NB4 (cell line): ENCODE data around the gene CRLF2.

Experiments
- DNase-seq: peaks from one replicate; pipeline ENCODE4 v3.0.0; 2010; ENCODE audit warnings: low read depth
- H3K4me3 ChIP-seq: one replicate; pipeline ENCODE4 v1.5.1; 2011; ENCODE audit warnings: mild to moderate bottlenecking, low read depth, low read length, moderate library complexity
- MYC ChIP-seq: IDR thresholded peaks from 2 replicates; pipeline ENCODE4 v1.6.1; 2011; ENCODE audit warnings: low read depth, low read length
- POLR2A ChIP-seq: IDR thresholded peaks from 2 replicates; pipeline ENCODE4 v1.6.1; 2011; ENCODE audit warnings: mild to moderate bottlenecking; ENCODE audit not compliant: insufficient read length; ENCODE audit errors: extremely low read depth
- TF ChIP-seq, protein P1 (sequence below): IDR thresholded peaks from 2 replicates; pipeline ENCODE4 v1.6.1; 2011; ENCODE audit warnings: low read depth, low read length
- TF ChIP-seq, protein P2 (sequence below): IDR thresholded peaks from one replicate; pipeline ENCODE4 v1.5.1; 2012; ENCODE audit warnings: low read depth, low read length

Gene CRLF2

DNA sequence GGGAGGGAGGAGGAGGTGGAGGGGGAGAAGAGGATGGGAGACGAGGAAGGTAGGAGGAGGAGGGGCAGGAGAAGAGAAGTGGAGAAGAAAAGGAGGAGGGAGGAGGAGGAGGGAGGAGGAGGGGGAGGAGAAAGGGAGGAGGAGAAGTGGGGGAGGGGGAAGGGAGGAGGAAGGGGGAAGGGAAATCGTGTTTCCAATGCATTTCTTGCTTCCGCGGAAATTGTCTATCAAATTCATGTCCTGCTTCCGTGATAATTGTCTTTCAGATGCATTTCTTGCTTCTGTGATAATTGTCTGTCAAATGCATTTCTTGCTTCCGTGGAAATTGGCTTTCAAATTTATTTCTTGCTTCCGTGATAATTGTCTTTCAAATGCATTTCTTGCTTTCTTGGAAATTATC, 43.3 kb downstream of the CRLF2 start:
- no peak overlapping the region for H3K4me3 ChIP-seq
- no peak for DNase-seq
- no peak for TF ChIP-seq POLR2A
- TF ChIP-seq MYC = no peak
- TF ChIP-seq, protein P1, sequence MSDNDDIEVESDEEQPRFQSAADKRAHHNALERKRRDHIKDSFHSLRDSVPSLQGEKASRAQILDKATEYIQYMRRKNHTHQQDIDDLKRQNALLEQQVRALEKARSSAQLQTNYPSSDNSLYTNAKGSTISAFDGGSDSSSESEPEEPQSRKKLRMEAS = no peak
- TF ChIP-seq, protein P2, sequence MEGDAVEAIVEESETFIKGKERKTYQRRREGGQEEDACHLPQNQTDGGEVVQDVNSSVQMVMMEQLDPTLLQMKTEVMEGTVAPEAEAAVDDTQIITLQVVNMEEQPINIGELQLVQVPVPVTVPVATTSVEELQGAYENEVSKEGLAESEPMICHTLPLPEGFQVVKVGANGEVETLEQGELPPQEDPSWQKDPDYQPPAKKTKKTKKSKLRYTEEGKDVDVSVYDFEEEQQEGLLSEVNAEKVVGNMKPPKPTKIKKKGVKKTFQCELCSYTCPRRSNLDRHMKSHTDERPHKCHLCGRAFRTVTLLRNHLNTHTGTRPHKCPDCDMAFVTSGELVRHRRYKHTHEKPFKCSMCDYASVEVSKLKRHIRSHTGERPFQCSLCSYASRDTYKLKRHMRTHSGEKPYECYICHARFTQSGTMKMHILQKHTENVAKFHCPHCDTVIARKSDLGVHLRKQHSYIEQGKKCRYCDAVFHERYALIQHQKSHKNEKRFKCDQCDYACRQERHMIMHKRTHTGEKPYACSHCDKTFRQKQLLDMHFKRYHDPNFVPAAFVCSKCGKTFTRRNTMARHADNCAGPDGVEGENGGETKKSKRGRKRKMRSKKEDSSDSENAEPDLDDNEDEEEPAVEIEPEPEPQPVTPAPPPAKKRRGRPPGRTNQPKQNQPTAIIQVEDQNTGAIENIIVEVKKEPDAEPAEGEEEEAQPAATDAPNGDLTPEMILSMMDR = no peak

DNA sequence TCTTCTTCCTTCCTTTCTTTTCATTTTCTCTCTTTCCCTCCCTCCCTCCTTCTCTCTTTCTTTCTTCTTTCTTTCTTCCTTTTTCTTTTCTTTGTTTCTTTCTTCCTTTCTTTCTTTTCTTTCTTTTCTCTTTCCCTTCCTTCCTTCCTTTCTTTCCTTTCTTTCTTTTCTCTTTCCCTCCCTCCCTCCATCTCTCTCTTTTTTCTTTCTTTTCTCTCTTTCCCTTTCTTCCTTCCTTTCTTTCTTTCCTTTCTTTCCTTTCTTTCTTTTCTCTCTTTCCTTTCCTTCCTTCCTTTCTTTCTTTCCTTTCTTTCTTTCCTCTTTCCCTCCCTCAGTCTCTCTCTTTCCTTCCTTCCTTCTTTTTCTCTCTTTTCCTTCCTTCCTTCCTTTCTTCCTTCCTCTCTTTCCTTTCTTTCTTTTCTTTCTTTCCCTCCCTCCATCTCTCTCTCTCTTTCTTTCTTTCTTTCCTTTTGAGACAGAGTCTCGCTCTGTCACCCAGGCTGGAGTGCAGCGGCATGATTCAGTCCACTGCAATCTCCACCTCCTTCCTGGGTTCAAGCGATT, 44.4 kb downstream of the CRLF2 start:
- H3K4me3 ChIP-seq = no peak overlapping the region
- TF ChIP-seq, protein P1 = no peak
- TF ChIP-seq, protein P2 = no peak
- no peak for TF ChIP-seq POLR2A
- TF ChIP-seq MYC = no peak
- DNase-seq = no peak

DNA sequence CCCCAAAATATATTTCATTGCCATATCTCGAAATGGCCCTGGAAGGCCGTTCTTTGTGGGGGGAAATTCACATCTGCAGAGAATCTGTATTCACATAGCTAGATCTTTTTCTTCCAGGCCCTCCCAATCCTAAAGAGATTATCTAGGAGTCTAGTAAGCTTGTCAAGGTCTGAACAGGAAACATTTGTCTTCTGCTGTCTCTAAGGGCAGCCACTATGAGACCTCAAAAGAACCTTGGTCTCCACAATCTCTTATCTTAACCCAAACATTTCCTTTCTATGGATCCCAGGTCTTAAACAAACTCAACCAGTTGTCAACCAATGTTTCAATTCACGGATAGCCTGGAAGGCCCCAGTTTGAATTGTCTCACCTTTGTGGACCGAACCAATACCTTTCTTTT, 45.0 kb downstream of the CRLF2 start:
- no peak for TF ChIP-seq POLR2A
- TF ChIP-seq, protein P2 = no peak
- TF ChIP-seq, protein P1 = no peak
- no peak for TF ChIP-seq MYC
- no peak overlapping the region for H3K4me3 ChIP-seq
- peak; percentile 27 for DNase-seq

DNA sequence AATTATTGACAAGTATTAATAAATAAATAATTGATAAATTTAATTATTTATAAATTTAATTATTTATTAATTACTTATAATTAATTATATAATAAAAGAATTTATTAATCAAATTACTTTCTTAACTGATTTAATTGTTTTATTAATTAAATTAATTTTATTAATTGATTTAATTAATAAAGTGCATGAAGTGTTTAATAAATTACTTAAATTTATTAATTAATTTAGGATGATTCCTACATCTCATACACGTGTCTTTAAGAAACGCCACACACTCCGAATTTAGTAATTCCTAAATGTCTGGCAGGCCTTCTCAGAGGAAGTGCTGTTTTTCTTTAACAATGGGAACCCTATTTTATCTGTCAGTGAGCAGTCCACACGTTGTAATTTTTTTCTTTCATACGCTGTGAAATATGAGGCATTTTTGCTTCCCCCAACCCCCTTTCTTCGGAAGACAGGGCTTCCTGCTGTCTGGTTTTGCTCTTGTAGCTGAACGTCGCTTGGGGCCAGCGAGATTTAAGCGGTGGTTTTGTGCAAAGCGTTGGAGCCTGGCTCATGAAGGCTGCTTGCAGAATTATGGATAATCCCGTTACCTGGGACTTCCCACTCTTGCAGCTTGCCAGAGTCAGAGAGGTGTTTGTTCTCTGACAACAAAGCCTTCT, 46.8 kb downstream of the CRLF2 start:
- no peak overlapping the region for H3K4me3 ChIP-seq
- TF ChIP-seq, protein P2 = no peak
- TF ChIP-seq POLR2A (no peak), MYC (no peak)
- TF ChIP-seq, protein P1 = no peak
- peak; percentile 67 for DNase-seq

DNA sequence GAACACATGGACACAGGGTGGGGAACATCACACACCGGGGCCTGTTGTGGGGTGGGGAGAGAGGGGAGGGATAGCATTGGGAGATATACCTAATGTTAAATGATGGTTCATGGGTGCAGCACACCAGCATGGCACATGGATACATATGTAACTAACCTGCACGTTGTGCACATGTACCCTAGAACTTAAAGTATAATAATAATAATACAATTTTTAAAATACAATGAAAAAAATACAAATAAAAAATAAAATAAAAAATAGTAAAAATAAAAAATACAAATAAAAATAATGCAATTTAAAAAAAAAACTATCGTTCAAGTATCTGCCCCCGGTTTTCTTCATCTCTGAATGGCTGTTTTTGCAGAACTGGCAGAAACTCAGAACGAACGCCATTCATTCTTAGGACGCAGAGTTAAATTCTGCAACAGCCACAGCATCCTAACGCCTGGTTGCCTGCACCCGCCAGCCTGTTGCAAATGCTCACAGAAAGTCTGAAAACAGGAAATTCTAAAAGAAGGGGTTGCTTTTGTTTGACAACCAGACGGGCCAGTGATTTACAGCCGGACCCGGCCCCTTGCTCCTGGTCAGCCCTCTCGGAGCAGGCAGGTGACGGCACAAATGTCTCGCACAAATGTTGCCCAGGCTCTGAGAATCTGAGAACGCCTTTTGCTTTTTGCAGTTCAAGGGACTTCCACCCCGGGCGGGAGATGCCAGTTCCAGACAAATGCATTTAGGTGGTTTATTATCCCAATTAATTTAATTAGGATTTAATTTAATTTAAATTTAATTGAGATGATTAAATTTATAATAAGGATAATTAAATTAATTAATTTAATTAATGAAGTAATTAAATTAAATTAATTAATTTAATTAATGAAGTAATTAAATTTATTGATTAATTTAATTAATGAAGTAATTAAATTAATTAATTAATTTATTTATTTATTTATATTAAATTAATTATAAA, 47.8 kb downstream of the CRLF2 start:
- DNase-seq = peak; percentile 62
- TF ChIP-seq, protein P2 = no peak
- TF ChIP-seq MYC (no peak), POLR2A (no peak)
- TF ChIP-seq, protein P1 = no peak
- H3K4me3 ChIP-seq = no peak overlapping the region
